Fibroblast of skin of scalp (primary cell): ENCODE data around the gene BANP.
"Not testable (repeated sequence)": the region's sequence is repeated elsewhere in the genome, so short reads cannot be mapped to it uniquely, and the experiment has no call there.

Source experiments
- DNase-seq: peaks from one replicate; pipeline ENCODE4 v3.0.0-alpha.2; 2013

BANP gene

DNA sequence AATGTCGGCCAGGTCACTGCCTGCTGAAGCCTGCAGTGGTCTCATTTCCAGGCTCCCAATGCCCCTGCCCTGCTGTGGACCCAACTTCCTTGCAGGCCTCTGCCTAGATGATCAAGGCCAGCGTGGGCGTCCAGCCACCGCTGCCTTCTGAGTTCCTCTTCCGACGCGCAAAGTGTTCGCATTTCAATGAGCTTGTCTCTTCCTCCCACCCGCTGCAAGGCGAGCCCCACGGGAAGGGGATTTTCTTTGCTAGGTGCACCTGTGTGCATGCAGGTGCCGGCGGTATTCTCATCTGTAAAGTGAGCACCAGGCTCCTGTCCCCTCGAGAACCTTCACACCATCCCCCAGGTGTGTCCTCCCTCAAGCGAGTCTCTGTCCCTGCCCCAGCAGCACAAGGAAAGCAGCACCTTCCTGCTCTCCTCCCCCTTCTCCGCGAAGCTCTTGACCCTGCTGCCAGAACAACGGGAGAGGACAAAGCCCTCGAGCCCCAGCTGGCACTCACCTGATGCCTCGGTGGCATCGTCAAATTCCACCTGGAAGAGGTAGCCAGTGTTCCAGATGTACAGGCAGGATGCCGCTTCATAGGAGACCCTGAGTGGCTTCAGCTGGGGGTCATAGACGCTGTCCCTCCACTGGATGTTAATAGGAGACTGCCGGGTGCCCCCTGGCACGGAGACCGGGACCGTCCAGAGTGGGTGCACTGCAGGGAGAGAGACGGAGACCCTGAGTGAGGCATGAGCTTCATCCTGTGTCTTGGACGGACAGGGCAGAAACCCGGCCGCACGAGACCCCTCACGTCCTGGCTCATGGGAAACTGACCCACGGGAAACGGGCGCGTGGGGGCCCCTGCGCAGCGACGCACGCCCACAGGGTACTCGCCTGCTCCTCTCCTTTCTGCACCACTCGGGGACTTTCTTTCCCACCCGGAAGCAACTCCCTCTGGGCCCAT is 24.7 kb upstream of the BANP start:
- no peak for DNase-seq

DNA sequence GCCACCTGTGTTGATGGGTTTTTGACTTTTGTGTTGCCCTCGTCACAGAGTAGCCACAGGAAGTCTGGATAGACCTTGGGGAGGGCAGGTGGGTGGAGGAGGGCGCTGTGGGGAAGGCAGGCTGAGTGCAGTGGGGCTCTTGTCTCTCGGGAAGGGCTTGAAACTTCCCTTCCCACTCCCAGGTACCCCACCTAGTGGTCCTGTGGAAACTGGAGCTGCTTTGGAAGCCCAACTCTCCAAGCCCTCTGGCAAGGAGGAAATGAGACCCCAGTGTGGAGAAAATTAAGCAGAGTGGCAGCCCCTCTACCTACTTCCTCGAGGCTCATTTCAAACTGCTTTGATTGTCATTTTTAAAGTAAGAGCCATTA is 24.1 kb upstream of the BANP start:
- no peak for DNase-seq

DNA sequence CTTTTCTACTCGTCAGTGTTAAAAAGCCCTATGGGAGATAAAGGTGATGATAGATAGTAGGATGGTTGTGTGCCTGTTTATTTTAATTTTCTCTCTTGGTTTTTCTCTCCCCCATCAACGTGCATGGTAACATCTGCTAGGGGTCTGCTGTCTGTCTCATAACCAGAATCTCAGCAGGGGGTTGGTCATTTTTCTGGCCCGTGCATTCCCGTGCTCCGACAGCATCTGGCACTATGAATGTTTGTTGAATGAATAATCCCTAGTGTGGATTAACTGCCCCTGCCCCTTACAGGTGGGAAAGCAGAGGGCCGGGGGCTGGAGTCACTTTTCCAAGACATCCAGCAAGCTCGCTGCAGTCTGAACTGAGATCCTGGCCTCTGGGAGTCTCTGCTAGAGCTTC is 21.2 kb upstream of the BANP start:
- peak; percentile 68 for DNase-seq

DNA sequence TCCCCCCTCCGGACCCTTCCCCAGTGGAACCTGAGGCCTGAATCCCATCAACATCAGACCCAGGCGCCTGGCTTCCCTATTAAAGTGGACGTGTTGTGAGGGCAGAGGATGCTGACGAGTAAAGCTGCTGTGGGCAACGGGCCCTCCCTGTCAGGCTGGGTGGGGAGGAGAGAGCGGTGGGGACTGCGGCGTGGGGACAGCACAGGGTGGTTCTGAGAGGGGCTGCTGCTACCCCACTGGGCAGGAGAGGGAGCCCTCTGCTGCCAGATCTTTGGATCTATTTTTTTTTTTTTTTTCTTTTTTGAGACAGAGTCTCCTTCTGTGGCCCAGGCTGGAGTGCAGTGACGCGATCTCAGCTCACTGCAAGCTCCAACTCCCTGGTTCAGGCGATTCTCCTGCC is 20.8 kb upstream of the BANP start:
- peak; percentile 33 for DNase-seq

DNA sequence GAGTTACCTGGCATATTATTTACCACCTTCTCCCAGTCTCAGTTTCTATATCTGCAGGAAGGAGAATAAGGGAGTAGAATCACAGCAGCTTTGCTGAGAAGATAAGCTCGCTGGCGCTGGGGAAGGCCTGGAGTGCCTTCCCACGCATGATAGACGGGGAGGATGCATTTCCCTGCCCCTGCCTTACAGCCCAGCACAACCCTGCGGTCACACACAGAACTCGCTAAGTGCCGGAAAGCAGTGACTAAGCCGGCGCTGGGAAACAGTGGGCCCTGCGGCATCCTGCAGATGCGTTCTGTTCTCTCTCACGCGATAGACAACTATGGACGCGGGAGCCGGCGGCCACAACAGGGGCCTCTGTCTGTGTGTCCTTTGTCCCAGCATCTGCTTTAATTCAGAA is 19.7 kb upstream of the BANP start:
- DNase-seq: peak; percentile 22

DNA sequence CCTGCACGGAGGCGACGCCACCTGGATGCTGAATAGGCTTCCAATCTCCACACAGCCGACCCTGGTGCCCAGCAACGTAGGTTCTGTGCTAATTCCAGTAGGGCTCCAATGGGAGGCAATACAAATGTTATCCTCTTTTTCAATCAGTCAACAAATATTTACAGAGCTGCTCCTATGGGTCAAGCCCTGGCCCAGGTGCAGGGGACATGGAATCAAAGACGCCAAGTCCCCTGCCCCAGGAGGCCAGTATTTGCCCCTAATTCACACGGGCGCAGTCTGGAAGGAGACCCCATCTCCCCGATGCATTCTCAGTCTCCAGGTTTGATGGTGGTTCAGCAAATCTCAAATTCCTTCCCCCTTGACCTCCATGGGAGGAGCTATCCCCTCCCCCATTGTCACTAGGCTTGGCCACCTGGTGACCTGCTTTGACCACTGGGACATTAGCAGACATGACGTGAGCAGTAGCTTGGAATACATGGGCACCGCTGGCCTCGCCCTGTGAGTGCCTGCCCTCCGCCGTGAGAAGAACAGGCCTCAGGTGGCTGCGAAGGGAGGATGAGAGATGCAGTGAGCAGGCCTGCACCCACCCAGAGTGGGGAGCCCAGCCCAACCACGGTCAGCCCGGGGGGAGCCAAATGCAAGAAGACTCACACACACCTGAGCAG is 18.6 kb upstream of the BANP start:
- not testable (repeated sequence) for DNase-seq

DNA sequence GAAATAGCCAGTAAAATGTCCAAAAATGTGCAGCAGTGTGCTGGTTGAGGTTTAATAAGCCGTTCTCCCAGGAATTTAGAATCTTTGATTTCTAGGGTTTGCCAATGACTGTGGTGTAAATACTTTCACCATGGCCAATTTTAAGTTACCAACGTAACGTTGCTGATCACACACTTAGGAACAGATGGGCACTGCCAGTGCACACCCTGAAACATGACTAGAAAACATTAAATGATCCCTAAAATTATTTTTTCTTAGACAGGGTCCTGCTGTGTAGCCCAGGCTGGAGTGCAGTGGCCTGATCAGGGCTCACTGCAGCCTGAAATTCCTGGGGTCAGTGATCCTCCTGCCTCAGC is 18.1 kb upstream of the BANP start:
- DNase-seq: no peak

DNA sequence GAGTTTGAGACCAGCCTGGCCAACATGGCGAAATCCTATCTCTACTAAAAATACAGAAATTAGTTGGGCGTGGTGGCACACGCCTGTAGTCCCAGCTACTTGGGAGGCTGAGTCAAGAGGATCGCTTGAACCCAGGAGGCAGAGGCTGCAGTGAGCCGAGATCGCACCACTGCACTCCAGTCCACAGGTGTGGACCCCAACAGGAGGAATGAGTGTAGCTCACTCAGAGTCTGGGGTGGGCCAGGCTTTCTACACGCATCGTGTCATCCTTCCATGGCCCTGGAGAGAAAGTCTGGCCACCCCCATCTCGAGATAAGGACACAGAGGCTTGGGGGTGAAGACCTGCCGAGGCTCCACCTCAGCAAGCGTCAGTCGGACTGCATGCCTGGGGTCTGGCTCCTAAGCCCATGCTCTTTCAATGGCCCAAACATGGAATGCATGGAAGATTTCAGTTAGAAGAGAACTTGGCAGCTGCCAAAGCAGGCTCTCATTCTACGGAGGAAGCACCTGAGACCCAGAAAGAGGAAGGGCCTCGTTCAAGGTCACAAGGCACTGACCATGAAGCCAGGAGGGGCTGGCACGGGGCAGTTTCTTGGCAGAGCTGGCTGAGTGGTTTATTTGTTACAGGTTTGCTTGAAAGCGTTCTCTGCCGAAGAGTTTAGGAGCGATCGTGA is 16.3 kb upstream of the BANP start:
- not testable (repeated sequence) for DNase-seq

DNA sequence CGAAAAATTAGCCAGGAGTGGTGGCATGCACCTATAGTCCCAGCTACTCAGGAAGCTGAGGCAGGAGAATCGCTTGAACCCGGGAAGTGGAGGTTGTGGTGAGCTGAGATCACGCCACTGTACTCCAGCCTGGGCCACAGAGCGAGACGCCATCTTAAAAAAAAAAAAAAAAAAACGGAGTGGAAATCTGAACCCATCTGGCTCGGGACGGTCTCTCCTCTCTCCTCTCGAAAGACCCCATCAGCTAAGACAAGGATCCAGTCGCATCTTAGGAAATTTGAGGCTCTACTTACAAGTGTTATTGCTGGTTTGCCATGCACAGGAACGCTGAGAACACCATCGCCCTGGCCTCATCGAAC is 15.2 kb upstream of the BANP start:
- DNase-seq: not testable (repeated sequence)

DNA sequence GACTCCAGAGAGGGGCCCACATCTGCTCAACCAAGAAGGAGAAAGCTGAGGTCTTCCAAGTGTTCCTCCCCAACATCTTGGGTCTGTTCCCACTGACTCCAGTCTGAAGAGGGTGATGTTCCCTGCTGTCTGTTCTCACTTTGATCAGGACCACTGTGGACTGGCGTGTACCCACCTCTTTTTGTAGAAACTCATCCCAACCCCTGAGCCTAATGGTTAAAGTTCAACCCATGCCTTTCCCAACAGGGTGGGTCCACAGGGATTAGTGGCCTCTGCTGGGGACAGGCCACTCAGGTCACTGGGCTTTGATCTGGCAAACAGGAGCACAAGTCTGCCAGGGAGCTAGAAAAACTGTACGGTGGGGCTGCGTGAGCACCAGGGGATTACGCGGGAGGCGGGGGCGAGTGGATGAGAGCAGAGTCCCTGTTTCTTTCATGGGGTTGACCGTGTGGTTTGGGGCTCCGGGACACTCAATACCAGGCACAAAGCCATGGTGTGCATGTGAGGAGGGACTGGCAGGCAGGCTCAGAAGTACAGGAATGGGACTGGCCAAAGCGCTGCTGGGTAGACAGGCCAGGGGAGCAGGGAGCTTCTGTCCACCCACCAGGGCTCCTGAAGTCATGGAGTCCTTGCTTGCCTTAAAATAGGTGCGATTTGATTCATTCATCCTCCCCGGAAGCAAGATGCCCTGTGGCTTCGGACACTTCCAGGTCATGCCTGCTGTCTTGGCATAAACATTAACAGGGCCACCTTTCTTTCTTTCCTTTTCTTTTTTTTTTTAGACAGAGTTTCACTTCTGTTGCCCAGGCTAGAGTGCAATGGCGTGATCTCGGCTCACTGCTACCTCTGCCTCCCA is 14.6 kb upstream of the BANP start, which contains the start of gene CA5A:
Gene CA5A (minus strand): TSS at position 155 of the 856 bp plus-strand sequence. CDS start 79 bp downstream, at position 76.
- no peak for DNase-seq

DNA sequence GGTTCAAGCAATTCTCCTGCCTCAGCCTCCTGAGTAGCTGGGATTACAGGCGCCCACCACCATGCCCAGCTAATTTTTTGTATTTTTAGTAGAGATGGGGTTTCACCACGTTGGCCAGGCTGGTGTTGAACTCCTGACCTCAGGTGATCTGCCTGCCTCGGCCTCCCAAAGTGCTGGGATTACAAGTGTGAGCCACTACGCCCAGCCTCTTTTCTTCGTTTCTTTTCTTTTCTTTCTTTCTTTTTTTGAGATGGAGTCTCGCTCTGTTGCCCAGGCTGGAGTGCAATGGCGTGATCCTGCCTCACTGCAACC is 14.0 kb upstream of the BANP start:
- DNase-seq: not testable (repeated sequence)

DNA sequence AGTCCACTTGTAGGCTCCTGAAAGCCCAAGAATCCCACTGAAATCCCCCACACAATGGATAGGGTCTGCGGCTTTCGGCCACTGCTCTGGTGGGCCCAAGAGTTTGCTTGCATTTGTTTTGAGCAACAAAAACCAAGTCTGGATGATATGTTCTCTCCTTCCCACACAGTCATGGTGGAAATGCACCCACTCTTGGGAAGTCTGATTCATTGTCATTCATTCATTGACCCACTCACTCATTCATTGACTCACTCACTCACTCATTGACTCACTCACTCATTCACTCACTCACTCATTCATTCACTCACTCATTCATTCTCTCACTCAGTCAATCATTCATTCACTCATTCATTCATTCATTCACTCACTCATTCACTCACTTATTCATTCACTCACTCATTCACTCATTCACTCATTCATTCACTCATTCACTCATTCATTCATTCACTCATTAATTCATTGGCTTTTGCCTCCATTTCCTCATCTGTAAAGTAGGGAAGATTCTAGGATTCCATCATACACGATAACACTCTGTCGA is 12.8 kb upstream of the BANP start:
- no peak for DNase-seq

DNA sequence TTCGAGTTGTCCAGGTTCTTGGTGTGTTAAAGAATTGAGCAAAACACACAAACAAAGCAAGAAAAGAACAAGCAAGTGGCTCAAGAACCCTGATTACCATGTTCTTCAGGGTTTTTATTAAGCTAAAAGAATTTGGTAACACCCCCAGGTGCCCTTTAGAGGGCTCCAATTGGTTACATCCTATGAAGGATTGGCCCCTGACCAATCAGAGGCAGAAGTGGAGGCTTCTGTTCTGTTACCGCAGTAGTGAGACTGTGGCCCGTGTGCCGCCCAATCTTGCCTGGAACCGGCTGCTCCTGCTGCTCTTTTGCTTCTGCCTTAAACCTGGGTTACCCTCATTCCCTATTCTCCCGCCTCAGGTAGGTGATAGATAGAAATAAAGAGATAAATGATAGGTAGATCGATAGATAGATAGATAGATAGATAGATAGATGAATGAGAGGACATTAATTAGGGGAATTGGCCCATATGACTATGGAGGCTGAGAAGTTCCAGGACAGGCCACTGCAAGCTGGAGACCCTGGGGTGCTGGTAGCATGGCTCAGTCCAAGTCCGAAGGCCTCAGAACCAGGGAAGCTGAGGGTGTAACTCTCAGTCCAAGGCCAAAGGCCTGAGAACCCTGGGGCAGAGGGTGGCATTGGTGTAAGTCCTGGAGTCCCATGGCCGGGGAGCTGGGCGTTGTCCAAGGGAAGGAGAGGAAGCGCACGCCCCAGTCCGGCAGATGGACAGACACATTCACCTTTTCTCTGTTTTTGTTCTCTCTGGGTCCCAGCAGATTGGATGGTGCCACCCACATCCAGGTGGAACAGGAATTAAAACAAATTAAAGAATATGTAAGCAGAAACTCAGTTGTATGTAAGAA is 11.4 kb upstream of the BANP start:
- DNase-seq: no peak

DNA sequence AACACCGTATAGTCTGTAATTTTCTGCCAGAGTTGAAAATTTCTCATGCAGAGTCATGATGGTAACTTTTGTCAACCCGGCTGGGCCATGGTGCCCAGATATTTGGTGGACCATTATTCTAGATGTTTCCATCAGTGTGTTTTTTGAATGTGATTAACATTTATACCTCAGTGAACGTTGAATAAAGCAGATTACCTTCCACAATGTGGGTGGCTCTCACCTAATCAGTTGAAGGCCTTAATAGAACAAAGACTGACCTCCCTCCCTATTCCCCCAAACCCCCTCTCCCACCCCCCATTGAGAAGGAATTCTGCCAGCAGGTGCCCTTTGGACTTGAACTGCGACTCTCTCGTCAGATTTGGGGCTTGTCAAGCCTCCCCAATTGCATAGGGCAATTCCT is 8.6 kb upstream of the BANP start:
- no peak for DNase-seq

DNA sequence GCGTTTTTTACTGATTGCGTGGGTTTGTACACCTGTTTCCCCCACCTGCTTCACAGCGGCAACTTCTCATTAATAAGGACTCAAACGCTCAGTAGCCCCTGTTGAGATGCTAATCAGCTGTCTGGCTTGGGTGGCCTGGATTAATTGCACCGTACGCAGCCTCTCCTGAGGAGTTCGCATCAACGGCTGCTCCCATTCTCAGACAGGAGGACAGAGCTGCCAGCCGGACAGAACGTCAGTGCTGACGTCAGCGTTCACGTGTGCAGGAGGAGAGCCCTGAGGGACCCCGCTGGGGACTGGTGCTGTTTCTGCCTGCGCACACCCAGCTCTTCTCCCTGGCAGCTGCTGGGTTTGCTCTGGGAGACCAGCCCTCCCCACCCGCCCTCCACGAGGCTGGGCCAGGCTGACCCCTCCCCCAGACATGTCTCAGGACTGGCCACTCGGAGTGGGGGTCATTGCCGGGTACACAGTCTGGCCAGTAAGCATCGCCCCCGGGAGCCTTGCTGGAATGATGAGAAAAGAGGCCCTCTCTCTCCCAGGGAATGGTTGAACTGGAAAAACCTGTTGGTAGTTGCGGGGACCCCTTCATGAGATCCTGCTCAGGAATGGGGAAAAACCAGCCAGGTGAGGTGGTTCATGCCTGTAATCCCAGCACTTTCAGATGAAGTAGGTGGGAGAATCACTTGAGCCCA is 5.7 kb upstream of the BANP start:
- DNase-seq: peak; percentile 53

DNA sequence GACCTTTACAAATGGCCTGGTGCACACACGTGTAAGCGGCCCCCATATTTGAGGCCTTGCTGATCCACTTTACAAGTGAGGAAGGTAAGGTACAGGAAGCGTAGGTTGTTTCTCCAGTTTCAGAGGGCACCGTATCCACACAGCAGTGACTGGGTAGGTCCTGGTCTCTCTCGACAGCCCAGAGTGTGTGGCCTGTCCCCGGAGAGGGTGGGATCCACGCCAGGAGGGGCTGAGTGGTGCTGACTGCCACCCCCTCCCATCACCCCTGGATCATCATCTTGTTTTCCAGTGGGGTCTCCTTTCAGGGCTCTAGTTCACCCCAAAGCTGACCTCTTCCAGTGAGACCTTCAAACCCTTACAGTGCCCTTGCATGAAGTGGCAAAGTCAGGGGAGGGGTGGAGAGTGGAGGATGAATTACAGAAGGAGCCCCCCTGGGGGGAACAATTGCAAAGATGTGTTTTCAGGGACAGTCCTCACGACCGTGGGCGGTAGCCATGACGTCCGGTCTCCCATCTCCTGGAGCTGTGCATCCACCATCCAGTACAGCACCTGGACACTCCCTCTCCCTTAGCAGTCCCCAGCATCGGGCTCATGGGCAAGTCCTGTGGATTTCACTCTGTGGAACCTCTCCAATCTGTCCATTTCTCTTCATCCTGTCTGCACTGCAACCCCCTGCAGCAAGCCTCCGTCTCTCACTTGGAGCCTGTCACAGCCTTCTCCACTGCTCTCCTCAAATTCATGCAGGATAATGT is 4.5 kb upstream of the BANP start:
- no peak for DNase-seq

DNA sequence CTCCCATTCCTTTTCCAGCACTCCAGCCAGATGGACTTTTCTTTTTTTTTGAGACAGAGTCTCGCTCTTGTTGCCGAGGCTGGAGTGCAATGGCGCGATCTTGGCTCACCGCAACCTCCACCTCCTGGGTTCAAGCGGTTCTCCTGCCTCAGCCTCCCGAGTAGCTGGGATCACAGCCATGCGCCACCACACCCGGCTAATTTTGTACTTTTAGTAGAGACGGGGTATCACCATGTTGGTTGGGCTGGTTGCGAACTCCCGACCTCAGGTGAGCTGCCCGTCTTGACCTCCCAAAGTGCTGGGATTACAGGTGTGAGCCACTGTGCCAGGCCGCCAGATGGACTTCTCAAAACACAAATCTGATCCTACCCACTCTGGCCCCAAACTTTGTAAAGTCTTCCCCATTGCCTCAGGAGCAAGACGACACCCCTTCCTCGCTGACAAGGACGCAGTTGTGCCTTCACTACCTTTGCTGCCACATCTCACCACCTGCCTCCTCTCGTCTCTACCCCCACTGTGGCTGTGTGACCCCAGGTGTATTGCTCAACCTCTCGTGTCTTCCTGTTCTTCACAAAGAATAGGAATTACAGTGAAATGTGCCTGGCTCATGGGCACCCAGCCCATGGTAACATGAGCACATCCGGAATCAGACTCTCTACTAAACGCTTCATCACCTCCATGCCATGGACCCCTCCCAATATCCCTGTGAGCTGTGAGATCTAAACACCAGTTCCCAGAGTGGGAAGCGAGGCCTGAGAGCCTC is 3.7 kb upstream of the BANP start:
- no peak for DNase-seq

DNA sequence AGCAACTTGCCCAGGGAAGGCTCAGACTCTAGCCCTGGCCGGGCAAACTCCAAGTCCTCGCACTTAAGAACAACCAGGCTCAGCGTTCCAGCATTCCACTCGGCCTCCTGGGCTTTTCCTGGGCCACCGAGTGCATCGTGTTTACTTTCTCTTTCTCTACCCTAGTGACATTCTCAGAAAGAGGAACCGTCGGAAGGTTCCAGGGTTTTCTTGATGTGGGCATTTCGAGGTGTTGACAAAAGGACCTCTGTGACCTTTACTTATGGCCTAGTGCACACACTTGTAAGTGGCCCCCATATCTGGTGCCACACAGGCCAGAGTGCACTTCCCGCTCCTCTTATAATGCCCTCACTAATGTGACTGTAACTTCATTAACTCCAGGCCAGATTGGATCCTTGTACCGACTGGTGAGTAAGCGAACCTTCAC is 3.1 kb upstream of the BANP start:
- DNase-seq: no peak

DNA sequence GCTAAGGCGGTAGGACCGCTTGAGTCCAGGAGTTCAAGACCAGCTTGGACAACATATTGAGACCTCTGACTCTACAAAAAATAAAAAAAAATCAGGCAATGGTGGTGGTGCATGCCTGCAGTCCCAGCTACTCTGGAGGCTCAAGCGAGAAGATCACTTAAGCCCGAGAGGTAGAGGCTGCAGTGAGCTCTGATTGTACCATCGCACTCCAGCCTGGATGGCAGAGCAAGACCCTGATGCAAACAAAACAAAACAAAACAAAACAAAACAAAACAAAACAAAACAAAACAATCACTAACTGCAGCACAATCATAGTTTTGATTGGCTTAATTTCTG is 2.5 kb upstream of the BANP start:
- DNase-seq: no peak
